Stimulated activated CD8-positive, alpha-beta memory T cell treated with anti-CD3 and anti-CD28 coated beads, Interleukin-7, amount 100 ng/mL, for 24 hours (primary cell): Measurements from ENCODE around the gene FABP7.

Experiments
- DNase-seq: peaks from one replicate; pipeline ENCODE4 v3.0.0-alpha.2; 2020; ENCODE audit warnings: low read depth

FABP7 gene

DNA sequence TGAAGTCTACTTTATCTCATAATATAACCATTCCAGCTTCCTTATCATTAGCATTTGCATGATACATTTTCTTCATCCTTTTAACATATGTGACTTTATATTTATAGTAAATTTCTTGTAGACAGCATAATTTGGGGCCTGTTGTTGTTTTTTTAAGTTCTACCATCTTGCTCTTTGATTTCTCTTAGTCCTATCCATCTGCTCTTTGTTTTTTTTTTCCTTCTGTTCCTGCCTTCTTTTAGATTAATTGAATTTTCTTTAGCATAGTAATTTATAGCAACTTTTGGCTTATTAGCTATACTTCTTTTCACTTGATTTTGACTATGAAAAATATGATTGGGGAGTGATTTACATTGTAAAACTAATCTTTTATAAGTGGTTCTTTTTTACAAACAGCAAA, 19.2 kb upstream of the FABP7 start:
- DNase-seq: no peak

DNA sequence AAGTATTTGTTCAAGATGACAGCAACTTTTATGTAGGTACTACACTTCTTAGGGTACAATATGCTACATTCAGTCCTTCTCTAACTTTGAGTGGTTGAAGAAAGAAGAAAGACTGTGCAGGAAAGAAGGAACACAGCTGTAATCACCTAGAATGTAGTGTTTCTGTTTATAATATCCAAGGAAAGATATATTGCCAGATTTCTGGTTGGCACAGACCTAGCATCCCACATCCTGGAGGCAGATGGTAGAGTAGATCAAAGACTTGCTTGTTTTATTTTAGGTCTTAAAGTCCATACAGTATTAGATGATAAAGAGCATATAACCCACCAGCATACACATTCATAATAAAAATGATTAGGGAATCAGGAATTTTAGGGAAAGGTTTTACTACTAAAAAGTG, 13.3 kb upstream of the FABP7 start:
- DNase-seq: no peak

DNA sequence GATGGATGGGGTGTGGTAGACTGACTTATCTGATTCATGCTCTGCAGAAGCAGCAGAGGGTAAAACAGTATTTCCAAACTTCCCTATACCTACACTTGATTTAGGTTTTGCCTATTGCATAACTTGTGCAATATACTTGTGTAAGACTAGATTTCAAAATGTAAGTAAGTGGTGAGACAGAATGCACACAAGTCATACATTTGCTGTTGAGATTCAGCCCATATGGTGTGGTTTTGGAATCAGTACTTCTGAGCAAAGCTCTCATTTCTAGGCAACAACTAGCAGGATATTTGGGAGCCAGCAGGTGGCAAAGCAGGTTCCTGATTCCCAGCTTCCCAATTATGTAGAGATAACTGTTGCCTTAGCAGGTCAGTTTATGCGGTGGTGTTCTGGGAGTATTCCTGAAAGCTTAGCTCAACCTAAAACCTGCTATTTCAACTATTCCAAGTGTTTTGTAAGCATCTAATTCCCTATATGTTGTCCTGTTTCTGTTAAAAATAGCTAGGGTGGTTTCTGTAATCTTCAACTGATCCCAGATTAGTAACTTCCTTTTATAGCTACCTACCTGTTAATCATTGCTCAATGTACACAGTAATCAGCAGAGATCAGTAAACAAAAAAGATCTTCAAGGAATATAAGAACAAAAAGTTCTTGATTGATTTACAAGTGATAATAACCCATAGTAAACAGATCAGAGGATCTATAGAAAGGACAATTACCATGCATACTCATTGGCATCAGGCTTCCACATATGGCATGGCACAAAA, 8.5 kb upstream of the FABP7 start:
- no peak for DNase-seq

DNA sequence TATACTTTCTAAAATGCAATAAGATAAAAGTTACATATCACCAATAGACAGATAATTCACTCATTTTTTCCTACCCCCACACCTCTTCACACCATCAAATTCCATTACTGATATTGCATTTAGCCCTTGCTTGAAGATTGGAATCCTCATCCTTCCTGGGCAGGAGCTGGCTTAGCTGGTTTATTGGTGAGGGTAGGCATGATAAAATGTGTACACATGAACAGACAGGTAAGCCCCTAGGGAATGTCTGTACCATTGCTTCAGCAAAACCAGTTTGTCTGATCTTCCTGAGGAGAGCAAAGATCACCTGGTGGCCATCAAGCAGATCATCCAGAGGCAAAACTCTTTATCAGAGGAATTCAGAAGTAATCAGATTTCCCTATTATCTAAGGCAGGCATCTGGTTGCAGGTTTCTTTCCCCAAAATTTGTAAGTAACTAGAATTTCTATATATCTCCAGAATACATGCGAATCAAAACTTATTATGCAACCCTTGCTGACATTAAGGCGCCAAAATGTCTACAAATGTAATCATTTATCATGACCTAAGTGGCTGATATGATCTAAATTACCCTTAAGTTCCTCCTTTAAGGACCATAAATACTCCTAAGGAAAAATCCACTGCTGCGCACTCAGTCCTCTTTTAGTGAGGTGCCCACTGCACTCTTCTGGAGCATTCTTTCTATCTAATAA, 6.6 kb upstream of the FABP7 start:
- DNase-seq: no peak

DNA sequence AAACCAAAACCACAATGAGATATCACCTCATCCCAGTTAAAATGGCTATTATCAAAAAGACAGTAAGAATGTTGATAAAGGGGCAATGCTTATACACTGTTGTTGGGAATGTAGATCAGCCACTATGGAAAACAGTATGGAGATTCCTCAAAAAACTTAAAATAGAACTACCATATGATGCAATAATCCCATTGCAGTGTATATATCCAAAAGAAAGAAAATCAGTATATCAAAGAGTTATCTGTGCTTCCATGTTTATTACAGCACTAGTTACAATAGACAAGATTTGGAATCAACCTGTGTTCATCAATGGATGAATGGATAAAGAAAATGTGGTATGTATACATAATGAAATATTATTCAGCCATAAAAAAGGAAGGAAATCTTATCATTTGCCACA, 3.5 kb upstream of the FABP7 start:
- no peak for DNase-seq

DNA sequence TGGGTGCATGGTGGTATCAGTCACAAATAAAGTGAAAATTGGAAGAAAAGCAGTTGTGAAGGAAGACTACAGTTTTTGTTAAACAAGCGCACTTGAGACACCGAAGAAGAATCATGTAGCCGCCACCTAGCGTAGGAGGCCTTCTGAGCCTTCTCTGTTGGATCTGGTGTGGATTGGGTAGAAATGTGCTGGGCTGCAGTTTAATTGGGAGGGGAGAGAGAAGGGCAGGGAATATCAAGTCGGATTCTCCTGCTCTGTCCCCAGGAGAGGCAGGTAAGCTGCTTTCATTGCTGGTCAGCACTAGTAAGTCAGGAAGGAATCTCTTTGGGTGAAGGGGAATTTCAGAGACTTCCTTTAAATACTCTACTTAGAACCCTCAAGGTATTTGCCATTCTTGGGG, 1.2 kb upstream of the FABP7 start:
- DNase-seq: no peak

DNA sequence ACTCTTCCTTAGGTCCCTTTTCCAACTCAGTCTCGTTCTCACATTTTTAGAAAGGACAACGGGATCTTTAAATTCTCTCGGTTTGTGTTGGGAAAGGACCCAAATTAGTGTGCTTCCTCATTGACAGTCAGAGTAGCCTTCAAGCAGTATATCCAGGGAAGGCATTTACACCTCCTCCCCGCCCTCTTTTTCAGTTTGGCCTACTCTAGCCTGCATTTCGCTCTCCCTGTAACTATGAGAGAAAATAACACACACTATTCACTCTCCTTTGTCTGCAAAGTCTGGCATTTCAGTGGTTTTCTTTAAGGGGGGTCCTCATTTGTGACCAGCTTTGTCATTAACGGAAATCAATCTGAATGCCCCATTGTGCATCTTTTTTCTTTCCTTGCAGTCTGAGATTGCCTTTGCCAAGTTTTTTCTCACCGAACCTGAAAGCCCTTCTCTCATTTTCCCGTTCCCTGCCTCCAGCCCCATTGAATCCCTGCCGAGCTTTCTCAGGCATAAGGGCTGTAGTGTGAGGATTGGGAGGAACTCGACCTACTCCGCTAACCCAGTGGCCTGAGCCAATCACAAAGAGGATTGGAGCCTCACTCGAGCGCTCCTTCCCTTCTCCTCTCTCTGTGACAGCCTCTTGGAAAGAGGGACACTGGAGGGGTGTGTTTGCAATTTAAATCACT, 393 bp upstream of the FABP7 start:
- no peak for DNase-seq

DNA sequence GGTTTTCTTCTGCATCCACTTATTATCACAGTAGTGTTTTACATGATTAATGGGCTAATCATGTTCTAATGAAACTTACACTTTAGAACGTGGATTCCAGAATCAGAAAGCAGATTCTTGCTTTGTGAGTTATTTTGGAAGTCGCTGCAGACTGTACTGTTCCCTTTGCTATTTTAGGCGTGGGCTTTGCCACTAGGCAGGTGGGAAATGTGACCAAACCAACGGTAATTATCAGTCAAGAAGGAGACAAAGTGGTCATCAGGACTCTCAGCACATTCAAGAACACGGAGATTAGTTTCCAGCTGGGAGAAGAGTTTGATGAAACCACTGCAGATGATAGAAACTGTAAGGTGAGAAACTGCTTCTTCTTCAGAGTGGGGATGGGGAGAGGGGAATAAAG, 598 bp downstream of the FABP7 start:
- DNase-seq: no peak

DNA sequence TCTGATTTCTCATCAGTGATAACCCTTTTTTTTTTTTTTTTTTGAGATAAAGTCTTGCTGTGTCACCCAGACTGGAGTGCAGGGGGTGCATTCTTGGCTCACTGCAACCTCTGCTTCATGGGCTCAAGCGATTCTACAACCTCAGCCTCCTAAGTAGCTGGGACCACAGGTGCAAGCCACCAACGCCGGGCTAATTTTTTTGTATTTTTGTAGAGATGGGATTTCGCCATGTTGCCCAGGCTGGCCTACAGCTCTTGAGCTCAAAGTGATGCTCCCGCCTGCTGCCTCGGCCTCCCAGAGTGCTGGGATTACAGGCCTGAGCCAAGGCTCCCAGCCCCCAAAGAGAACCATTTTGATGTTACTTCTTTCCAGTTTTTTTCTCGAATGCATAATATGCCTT, 2.2 kb downstream of the FABP7 start:
- no peak for DNase-seq

DNA sequence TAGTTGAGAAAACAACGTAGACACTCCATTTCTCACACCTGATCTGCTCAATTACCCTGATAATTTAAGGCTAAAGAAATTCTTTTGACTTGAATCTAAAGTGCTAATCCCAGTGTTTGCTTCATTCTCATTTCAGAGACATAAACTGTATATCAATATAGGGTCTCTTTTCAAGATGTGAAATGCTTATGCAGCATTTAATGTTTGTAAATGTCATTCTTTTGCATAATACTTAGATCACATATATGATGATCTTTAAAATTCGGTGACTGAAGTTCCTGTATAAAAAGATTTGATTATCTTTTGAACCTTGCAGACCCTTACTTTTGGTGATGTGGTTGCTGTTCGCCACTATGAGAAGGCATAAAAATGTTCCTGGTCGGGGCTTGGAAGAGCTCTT, 3.9 kb downstream of the FABP7 start:
- DNase-seq: no peak

DNA sequence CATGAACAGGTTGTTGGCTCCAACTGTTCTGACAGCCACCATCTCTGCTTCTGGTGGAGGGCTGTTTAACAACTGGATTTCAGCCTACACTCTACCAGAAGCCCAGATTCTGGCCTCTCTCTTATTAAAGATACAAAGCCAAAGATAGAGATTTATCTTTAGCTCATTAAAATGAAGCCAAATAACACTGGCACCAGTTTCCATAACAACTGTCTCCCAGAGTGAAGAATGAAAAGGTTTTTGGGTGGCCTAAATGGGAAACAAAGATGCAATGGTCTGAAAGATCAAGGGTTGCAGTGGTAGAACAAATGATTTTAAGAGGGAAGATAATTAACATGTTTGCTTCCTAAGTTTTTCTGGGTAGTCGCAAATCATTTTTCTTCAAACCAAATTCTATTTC, 6.4 kb downstream of the FABP7 start:
- DNase-seq: no peak

DNA sequence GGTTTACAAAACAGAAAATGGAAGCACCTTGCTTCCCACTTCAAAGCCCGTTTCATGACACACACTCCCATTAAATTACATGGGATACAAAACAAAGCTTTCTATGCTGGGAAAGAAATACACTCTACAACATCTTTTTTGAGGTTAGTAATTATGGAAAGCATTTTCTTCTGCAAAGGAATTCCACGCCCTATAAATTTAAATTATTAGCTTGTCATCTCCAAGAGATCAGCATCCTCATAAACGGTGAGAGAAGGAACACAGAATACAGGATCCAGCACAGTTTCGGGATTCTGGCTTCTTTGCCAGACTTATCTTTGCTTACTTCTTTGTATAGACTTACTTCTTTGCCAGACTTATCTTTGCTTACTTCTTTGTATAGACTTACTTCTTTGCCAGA, 8.2 kb downstream of the FABP7 start:
- no peak for DNase-seq

DNA sequence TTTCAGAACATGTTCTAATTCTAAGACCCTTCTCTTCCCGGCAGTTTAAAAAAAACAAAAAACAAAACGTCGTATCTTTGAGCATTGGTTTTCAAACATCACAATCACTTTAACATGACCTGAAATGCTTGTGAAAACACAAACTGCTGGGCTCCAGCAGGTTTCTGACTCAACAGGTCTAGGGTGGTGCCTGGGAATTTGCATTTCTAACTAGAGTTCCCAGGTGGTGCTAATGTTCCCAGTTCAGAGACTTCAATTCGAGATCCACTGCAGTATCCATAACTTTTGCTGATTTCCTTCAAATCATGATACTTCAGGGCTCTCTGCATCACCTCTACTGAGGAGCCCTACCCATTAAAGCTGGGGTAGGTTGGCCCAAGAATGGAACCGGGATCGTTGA, 8.7 kb downstream of the FABP7 start:
- DNase-seq: no peak

DNA sequence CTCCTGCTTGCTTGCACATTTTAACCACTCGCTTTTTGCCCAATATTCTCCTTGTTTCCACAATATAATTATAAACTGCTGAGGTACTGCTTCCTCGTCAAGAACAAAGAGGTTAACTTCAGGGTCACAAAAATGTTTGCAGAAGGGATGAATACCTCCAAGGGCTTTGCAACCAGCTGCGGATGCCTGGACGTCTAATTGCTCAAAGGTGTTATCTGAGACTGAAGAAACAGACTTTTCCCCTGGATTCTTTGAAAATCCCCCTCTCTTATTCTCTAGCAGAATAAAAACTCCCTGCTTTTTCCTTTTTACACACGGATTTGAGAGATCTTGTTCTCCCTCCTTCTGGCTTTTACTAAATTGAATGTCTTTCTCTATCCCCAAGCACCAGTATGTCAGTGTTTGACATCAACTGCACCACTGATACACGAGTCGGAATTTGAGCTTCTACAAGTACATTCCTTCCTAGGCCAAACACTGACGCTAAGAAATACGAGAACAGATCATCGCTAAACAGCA, 9.2 kb downstream of the FABP7 start:
- no peak for DNase-seq

DNA sequence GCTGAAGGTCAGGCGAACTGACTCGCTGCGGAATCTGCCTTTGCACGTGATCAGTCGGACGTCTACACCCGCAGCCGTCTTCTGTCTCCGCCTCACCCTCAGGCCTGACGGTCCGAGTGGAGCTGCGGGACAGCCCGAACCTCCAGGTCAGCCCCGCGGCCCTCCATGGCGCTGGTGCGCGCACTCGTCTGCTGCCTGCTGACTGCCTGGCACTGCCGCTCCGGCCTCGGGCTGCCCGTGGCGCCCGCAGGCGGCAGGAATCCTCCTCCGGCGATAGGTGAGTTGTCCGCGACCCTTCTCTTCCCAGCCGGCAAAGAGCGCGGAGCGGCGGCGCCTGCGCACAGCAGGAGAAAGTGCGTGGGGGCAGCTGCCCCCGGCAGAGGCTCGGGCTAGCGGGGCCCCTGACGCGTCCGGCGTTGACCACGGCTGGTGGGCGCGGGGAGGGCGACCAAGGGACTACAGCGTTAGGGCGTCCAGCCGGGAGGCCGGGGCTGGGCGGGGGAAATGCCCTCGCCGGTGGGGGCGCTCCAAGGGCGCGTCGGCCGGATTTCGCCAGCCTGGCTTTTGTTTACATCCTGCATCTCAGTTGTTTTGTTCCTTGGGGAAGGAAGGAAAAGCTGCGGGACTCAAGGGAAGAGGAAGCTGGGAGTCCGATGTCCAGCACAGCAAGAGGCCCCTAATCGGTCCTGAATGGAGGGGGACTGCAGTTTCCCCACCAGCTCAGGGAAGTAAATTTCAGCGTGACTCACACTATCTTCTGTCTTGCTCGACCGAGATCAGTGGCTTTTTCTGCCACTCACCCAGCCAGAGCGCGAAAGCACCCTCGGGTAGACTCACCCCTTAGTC, 9.9 kb downstream of the FABP7 start, which contains the start of gene SMPDL3A:
Gene SMPDL3A, plus strand, starts transcription at position 77 of the 846 bp plus-strand sequence. Its CDS starts 89 bp downstream, at position 166.
- no peak for DNase-seq

DNA sequence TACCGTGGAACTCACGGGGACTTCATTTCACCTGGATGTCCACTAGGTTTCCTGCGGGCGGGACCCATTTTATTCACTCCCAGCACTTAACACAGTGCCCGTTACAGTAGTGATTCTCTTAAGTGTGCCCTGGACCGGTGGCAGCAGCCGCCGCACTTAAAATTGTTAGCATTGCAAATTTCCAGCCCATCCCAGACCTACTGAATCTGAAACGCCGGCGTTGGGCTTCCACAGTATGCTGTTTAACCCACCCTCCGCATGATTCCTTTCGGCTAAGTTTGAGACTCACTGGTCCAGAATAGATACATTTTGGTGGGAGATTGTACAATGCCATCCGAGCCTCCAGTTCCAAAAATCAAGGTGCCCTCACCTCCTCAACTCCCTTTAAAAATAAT, 10.5 kb downstream of the FABP7 start:
- no peak for DNase-seq

DNA sequence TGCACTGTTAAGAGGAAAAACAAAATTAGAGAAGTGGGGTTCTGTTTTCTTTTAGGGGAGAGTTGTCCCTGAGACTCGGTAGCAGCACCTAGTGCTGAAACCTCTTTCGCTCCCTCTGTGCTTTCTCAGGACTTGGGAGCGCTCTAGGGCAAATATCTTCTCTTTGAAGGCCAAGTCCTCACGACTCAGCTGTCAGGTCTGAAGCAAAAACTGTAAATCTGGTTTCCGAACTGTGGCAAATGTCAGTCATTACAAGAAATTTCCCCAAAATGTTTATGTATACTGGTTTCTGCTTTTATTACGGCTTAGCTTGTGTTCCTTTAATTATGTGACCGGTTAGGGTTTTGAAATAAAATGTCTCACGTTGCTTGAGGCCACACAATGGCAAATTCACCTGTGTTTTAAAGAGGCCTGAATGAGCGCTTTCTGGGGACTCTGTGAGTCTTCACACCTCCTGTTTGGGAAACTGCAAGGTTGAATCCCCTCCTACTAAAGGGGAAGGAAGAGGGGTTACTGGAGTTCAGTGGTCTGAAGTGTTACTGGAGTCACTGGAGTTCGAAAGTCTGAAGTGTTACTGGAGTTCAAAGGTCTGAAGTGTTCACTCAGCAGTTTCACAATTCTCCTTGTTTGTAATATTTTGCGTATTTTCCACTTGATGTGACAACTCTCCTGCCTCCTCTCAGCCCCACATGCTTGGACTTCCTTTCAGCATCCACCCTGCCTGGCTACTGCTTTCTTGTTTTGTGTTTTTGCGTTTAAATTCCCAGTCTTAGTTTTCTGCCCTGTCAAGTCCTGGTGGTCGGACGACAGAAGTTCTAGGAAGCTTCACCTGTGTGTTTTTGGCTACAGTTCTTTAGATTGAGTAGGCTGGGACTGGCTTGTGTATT, 11.2 kb downstream of the FABP7 start:
- DNase-seq: no peak

DNA sequence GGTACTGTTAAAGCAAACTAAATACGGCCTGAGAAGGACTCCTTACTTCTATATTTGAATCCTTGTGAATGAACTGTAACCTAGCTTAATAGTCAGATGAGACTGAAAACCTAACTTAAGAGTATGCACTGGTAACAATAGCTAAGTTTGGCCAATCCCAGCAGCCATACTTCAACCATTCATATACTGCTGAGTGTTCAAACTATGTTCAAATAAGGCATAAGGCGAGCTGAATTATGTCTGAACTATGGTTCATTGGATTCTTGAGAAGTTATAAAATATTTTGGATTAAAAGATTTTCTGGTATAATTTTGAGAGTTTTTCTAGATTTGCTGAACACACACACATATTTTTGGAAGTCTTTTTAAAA, 11.8 kb downstream of the FABP7 start:
- DNase-seq: no peak

DNA sequence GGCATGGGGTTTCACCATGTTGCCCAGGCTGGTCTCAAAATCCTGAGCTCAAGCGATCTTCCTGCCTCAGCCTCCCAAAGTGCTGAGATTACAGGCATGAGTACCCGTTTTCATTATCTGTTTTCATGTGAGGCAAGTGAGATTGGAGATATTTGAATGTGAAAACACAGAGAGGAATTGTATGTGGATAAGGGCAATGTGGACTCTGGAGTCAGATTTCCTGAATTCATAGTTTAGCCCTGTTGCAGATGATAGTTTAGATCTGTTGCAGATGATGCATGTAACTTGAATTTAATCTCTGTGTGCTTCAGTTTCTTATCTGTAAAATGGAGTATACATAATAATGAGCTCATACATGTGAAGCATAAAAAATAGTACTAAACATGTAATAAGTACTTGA, 13.2 kb downstream of the FABP7 start:
- DNase-seq: no peak

DNA sequence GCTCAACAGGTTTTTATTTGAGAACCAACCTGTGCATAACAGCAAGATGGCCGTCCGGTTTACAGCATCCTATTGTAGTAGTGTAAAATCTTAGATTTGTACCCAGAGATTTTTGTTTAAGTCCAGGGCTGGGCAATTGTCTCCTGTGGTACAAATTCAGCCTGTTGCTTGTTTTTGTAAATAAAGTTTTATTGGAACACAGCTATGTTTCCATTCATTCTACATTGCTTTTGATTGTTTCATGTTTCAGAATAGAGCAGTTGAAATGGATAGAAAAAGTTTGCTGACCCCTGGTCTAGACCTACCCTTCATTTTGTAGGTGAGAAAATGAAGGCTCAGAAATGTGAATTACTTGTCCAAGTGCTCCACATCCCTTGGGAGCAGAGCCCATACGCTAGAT, 18.0 kb downstream of the FABP7 start:
- no peak for DNase-seq

DNA sequence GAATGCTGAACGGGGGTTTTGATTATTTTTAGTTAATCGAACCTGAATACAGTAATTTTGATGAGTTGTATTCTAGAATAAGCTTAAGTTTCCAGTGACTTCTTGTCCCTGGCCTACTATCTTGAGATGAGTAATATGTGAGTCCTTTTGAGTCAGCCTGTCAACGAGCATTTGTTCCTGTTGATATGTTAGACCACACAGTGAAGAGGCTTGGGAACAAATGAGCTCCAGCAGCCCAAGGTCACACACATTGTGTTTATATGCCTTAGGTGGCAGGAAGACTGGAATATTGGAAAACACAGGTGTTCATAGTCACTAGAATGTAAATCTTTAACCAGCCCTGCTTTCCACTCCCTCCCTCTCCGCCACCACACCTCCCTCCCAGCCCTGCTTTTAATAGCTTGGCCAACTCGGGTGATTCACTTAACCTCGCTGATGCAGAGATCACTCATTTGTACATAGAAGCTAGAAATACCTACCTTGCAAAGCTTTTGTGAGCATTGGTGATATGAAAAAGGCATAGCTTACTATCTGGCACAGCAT, 18.7 kb downstream of the FABP7 start:
- no peak for DNase-seq
